GM12878 (cell line): ENCODE measurements around the gene NSUN2. TPM values are rescaled to one million over a fixed set of nuclear protein-coding genes. Genes with fewer than 3 reads are reported as not detected.

Experiments
- ATAC-seq: fragments of 200-7000 bp; cut with Tn5 transposase; 3 replicates; pipeline ENCODE4 v1.9.1; 2020; ENCODE audit warnings: mild to moderate bottlenecking, moderate library complexity
- BruUV-seq: library from RNA; stranded (reverse); fragments of 400-500 nt; replicated peaks from 2 replicates; lab custom pipeline; 2021; lab: Mats Ljungman, UMichigan
- CTCF ChIA-PET: fragments of 300-600 bp; sonication (Branson Sonifier 250); formaldehyde crosslinking; extraction: SDS; loops from one replicate; lab custom pipeline; 2021; ENCODE audit warnings: inconsistent platforms; lab: Yijun Ruan, JAX
- POLR2A ChIA-PET: fragments of 350-600 bp; formaldehyde crosslinking; extraction: SDS; loops from one replicate; lab custom pipeline; 2021; ENCODE audit warnings: inconsistent platforms; lab: Charles Lee
- RAD21 ChIA-PET: fragments of 300-600 bp; sonication (Branson Sonifier 250); formaldehyde crosslinking; loops from one replicate; lab custom pipeline; 2023; ENCODE audit warnings: antibody characterized with exemption; ENCODE audit not compliant: unreplicated experiment; lab: Charles Lee
- SMC1A ChIA-PET: fragments of 300-600 bp; sonication (Branson Sonifier 250); formaldehyde crosslinking; loops from one replicate; lab custom pipeline; 2023; ENCODE audit not compliant: unreplicated experiment, uncharacterized antibody; lab: Charles Lee
- DNase-seq: peaks from one replicate; pipeline ENCODE4 v3.0.0-alpha.2; 2011; ENCODE audit warnings: low read depth, low spot score
- FAIRE-seq: peaks from 3 replicates; lab custom pipeline; 2011; peaks lifted over from hg19 to GRCh38; lab: Jason Lieb, UNC
- H2AFZ ChIP-seq: 2 replicates; pipeline ENCODE4 v1.6.0; 2011; ENCODE audit warnings: low read depth, low read length, control low read depth; ENCODE audit not compliant: control insufficient read depth
- H3K27ac ChIP-seq: 2 replicates; pipeline ENCODE4 v1.5.1; 2011; ENCODE audit warnings: control low read depth; ENCODE audit not compliant: control insufficient read depth, insufficient read depth
- H3K27me3 ChIP-seq, 2 experiments: replicated peaks in 1 of 2; 2 replicates each; pipeline versions ENCODE4 v1.6.0 to v1.6.1; 2011; ENCODE audit warnings: low read length in 1 of 2; ENCODE audit not compliant: control insufficient read depth in 2 of 2, insufficient read depth in 2 of 2
- H3K36me3 ChIP-seq, 2 experiments: 2 replicates each; pipeline ENCODE4 v1.5.1; 2011; ENCODE audit warnings: low read length in 1 of 2; ENCODE audit not compliant: control insufficient read depth in 2 of 2, insufficient read depth in 2 of 2
- H3K4me1 ChIP-seq: 2 replicates; pipeline ENCODE4 v1.6.1; 2011; ENCODE audit warnings: mild to moderate bottlenecking, low read length, moderate library complexity, mixed read lengths; ENCODE audit not compliant: control insufficient read depth, insufficient read depth
- H3K4me2 ChIP-seq: 2 replicates; pipeline ENCODE4 v1.6.0; 2011; ENCODE audit warnings: control low read depth; ENCODE audit not compliant: control insufficient read depth, insufficient read depth
- H3K4me3 ChIP-seq: fragments of 200-600 bp; sonication (generic); 2 replicates; pipeline ENCODE4 v1.5.1; 2016
- H3K79me2 ChIP-seq: 2 replicates; pipeline ENCODE4 v1.6.0; 2011; ENCODE audit warnings: low read length; ENCODE audit not compliant: control insufficient read depth, insufficient read depth
- H3K9ac ChIP-seq: 2 replicates; pipeline ENCODE4 v1.8.0; 2011; ENCODE audit warnings: low read length, control low read depth, mixed read lengths; ENCODE audit not compliant: control insufficient read depth, insufficient read depth
- H3K9me3 ChIP-seq: replicated peaks from 3 replicates; pipeline ENCODE4 v1.5.1; 2011; ENCODE audit warnings: mild to moderate bottlenecking, low read length; ENCODE audit not compliant: control insufficient read depth, insufficient read depth
- H4K20me1 ChIP-seq: 2 replicates; pipeline ENCODE4 v1.6.0; 2011; ENCODE audit not compliant: control insufficient read depth, insufficient read depth
- CREB1 ChIP-seq: IDR thresholded peaks from 2 replicates; pipeline ENCODE4 v1.6.1; 2012; ENCODE audit warnings: low read depth, mild to moderate bottlenecking, inconsistent platforms
- E2F8 ChIP-seq: fragments of 450-650 bp; IDR thresholded peaks from 2 replicates; pipeline ENCODE4 v1.6.1; 2018; ENCODE audit warnings: mild to moderate bottlenecking, low read depth, moderate library complexity; ENCODE audit not compliant: partially characterized antibody
- HCFC1 ChIP-seq: fragments of 150-350 bp; IDR thresholded peaks from 2 replicates; pipeline ENCODE4 v1.6.1; 2014; ENCODE audit warnings: low read length
- HDGF ChIP-seq: fragments of 450-650 bp; IDR thresholded peaks from 2 replicates; pipeline ENCODE4 v1.6.1; 2016; ENCODE audit warnings: antibody characterized with exemption
- NBN ChIP-seq: fragments of 450-650 bp; IDR thresholded peaks from 2 replicates; pipeline ENCODE4 v1.6.1; 2016
- NFYB ChIP-seq: IDR thresholded peaks from 2 replicates; pipeline ENCODE4 v1.6.1; 2011; ENCODE audit warnings: low read depth, mild to moderate bottlenecking, low read length, improper control_type of control experiment, moderate library complexity; ENCODE audit not compliant: insufficient read depth
- NR2C2 ChIP-seq: IDR thresholded peaks from 2 replicates; pipeline ENCODE4 v1.6.1; 2011; ENCODE audit warnings: borderline replicate concordance, low read depth; ENCODE audit not compliant: control insufficient read depth, insufficient read length
- NRF1 ChIP-seq: conservative IDR thresholded peaks from 2 replicates; pipeline ENCODE4 v1.6.1; 2011; ENCODE audit warnings: mild to moderate bottlenecking, low read depth, low read length, improper control_type of control experiment
- PML ChIP-seq: IDR thresholded peaks from 2 replicates; pipeline ENCODE4 v1.6.1; 2012; ENCODE audit warnings: low read length, inconsistent platforms
- RB1 ChIP-seq: fragments of 450-650 bp; formaldehyde crosslinking; IDR thresholded peaks from 2 replicates; pipeline ENCODE4 v1.6.1; 2017; ENCODE audit warnings: mild to moderate bottlenecking, borderline replicate concordance
- STAT3 ChIP-seq: IDR thresholded peaks from 2 replicates; pipeline ENCODE4 v1.6.1; 2011; ENCODE audit warnings: low read depth, low read length, improper control_type of control experiment
- TBL1XR1 ChIP-seq: IDR thresholded peaks from 2 replicates; pipeline ENCODE4 v1.6.1; 2012; ENCODE audit warnings: low read depth, low read length, improper control_type of control experiment
- ZNF217 ChIP-seq: fragments of 450-650 bp; IDR thresholded peaks from 2 replicates; pipeline ENCODE4 v1.6.1; 2017; ENCODE audit warnings: antibody characterized with exemption, mild to moderate bottlenecking
- ZNF274 ChIP-seq: IDR thresholded peaks from one replicate; pipeline ENCODE4 v1.8.0; 2011; ENCODE audit not compliant: insufficient read length, insufficient read depth
- ZNF384 ChIP-seq: IDR thresholded peaks from 2 replicates; pipeline ENCODE4 v1.6.1; 2012; ENCODE audit warnings: low read depth, mild to moderate bottlenecking, low read length, improper control_type of control experiment, borderline replicate concordance
- ZNF622 ChIP-seq: fragments of 450-650 bp; IDR thresholded peaks from 2 replicates; pipeline ENCODE4 v1.6.1; 2017; ENCODE audit warnings: mild to moderate bottlenecking, inconsistent platforms
- WGBS: methylation state at CpG from one replicate; pipeline ENCODE4 v1.1.6; 2016; ENCODE audit warnings: low lambda C conversion rate; ENCODE audit not compliant: insufficient replicate concordance, insufficient coverage; ENCODE audit errors: missing lambda C conversion rate; 5-methylcytosine and 5-hydroxymethylcytosine counted together
- in situ Hi-C: fragments of 300-500 bp; cut with MboI; formaldehyde crosslinking; loops from 9 replicates; pipeline ENCODE4 v1.14.3; 2018; ENCODE audit warnings: mixed read lengths
- intact Hi-C: fragments of 100-400 bp; cut with micrococcal nuclease; formaldehyde crosslinking; loops from one replicate; pipeline ENCODE4 v1.14.2; 2022; ENCODE audit not compliant: unreplicated experiment
- polyA plus RNA-seq, 11 experiments: library from polyadenylated mRNA; depleted of rRNA in 4 of 11; unstranded in 6 of 11; stranded (reverse) in 5 of 11; fragments of >200 nt; fragmentation: Nextera tagmentation in 4 of 11; fragmentation: Illumina TruSeq in 1 of 11; extraction: Ambion mirVana in 4 of 11; extraction: Trizol in 1 of 11; gene quantifications; 1 replicate in 1 of 11; 2 replicates in 10 of 11; pipeline versions ENCODE4 v1.2.1 to v1.2.3, GENCODE V29; 2011 to 2016; ENCODE audit warnings: inconsistent platforms in 2 of 11, missing spikeins in 2 of 11, low read depth in 1 of 11
- total RNA-seq, 4 experiments: library from RNA; depleted of rRNA in 3 of 4; stranded (reverse); fragments of >200 nt in 3 of 4; fragmentation: Illumina TruSeq in 1 of 4; extraction: Trizol in 1 of 4; gene quantifications; 2 replicates each; pipeline versions ENCODE4 v1.2.1 to v1.2.3, GENCODE V29; 2013 to 2021
- TF ChIP-seq, protein P1 (sequence below): fragments of 450-650 bp; IDR thresholded peaks from 2 replicates; pipeline ENCODE4 v1.6.1; 2017; ENCODE audit warnings: mild to moderate bottlenecking
- TF ChIP-seq, protein P2 (sequence below): fragments of 150-350 bp; IDR thresholded peaks from 2 replicates; pipeline ENCODE4 v1.6.1; 2014; ENCODE audit warnings: mild to moderate bottlenecking, low read depth, low read length

Gene NSUN2
- total and polyA plus RNA-seq, 10 of the 15 experiments (the other 5 are each of a cell fraction or from before 2014, with no cell fraction given): 8.0 to 112 (median 91.1) TPM

GRCh38 chr5:6652025-6652424 lies 19.2 kb upstream of the NSUN2 start (continued):
- TF ChIP-seq, protein P1, sequence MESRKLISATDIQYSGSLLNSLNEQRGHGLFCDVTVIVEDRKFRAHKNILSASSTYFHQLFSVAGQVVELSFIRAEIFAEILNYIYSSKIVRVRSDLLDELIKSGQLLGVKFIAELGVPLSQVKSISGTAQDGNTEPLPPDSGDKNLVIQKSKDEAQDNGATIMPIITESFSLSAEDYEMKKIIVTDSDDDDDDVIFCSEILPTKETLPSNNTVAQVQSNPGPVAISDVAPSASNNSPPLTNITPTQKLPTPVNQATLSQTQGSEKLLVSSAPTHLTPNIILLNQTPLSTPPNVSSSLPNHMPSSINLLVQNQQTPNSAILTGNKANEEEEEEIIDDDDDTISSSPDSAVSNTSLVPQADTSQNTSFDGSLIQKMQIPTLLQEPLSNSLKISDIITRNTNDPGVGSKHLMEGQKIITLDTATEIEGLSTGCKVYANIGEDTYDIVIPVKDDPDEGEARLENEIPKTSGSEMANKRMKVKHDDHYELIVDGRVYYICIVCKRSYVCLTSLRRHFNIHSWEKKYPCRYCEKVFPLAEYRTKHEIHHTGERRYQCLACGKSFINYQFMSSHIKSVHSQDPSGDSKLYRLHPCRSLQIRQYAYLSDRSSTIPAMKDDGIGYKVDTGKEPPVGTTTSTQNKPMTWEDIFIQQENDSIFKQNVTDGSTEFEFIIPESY: no peak
- TF ChIP-seq STAT3 (no peak), ZNF384 (no peak), ZNF622 (no peak), TBL1XR1 (no peak), CREB1 (no peak), NFYB (no peak)
- TF ChIP-seq, protein P2, sequence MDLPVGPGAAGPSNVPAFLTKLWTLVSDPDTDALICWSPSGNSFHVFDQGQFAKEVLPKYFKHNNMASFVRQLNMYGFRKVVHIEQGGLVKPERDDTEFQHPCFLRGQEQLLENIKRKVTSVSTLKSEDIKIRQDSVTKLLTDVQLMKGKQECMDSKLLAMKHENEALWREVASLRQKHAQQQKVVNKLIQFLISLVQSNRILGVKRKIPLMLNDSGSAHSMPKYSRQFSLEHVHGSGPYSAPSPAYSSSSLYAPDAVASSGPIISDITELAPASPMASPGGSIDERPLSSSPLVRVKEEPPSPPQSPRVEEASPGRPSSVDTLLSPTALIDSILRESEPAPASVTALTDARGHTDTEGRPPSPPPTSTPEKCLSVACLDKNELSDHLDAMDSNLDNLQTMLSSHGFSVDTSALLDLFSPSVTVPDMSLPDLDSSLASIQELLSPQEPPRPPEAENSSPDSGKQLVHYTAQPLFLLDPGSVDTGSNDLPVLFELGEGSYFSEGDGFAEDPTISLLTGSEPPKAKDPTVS: no peak

- DNase-seq (no peak), ATAC-seq (no peak), FAIRE-seq (no peak)
- 98% methylated on average over 9 of the region's 9 CpGs for WGBS
- ChIA-PET CTCF (no interaction called here), SMC1A (no interaction called here), POLR2A (no interaction called here), RAD21 (no interaction called here)
- Histone ChIP-seq H3K27me3 (no peaks in the 10 kb centered on the region), H3K4me2 (no peak overlapping the region), H3K79me2 (no peaks in the 10 kb centered on the region), H2AFZ (no peak overlapping the region), H3K4me3 (no peak overlapping the region), H3K9ac (no peak overlapping the region), H4K20me1 (no peaks in the 10 kb centered on the region), H3K27ac (no peak overlapping the region), H3K9me3 (no peaks in the 10 kb centered on the region; the same call in 2 of the 3 replicates), H3K4me1 (peaks cover 3% of the 10 kb centered on the region; the same call in 1 of the 2 replicates), H3K36me3 (peaks cover 0 to 6% of the 10 kb centered on the region in 2 experiments; a peak in 1 of 4 replicates)
- intact Hi-C loops (no loop called here), in situ Hi-C loops (no loop called here)
- no TSS peak for BruUV-seq
- TF ChIP-seq TBL1XR1 (no peak), HCFC1 (no peak), NR2C2 (no peak), HDGF (no peak), NRF1 (no peak), PML (no peak), RB1 (no peak), ZNF217 (no peak), ZNF274 (no peak), E2F8 (no peak), NBN (no peak)
- TF ChIP-seq, protein P2: no peak
These were observed 16.8 kb upstream of the NSUN2 start for GRCh38 chr5:6649681-6650080.
